ENCODE measurements around the gene PNPLA6. TPM values are rescaled to one million over a fixed set of nuclear protein-coding genes. Genes with fewer than 3 reads are reported as not detected.
"Not testable (repeated sequence)": the region's sequence is repeated elsewhere in the genome, so short reads cannot be mapped to it uniquely, and the experiment has no call there.

Gene PNPLA6
- polyA plus RNA-seq, 3 donors from 2014 or later, result 4.9 to 17.5 (median 9.8) TPM

GRCh38 chr19:7559102-7559501 lies 23.6 kb downstream of the PNPLA6 start:
- H3K27me3 Mint-ChIP-seq (ENCODE audit: low read depth in 3 of 3), result peaks cover 0 to 2% (median 0%) of the 10 kb centered on the region in 3 donors
- peaks cover 13 to 26% (median 23%) of the 10 kb centered on the region in 3 donors for H3K36me3 Mint-ChIP-seq
- H3K4me3 Mint-ChIP-seq, result no peak overlapping the region
- H3K27ac Mint-ChIP-seq, result peak overlapping the region in 1 of 6 donors; percentile 29
- H3K9me3 Mint-ChIP-seq, result no peaks in the 10 kb centered on the region
- no peak for DNase-seq
- H3K4me1 Mint-ChIP-seq, result no peaks in the 10 kb centered on the region

- no peaks in the 10 kb centered on the region for H3K9me3 Mint-ChIP-seq
- DNase-seq, result no peak
- H3K27ac Mint-ChIP-seq, result no peak overlapping the region
- peaks cover 13 to 26% (median 23%) of the 10 kb centered on the region in 3 donors for H3K36me3 Mint-ChIP-seq
- no peak overlapping the region for H3K4me3 Mint-ChIP-seq
- no peaks in the 10 kb centered on the region for H3K4me1 Mint-ChIP-seq
- H3K27me3 Mint-ChIP-seq (ENCODE audit: low read depth in 3 of 3), result peaks cover 0 to 2% (median 0%) of the 10 kb centered on the region in 3 donors
These were observed 24.7 kb downstream of the PNPLA6 start for GRCh38 chr19:7560255-7560654.

- Mint-ChIP-seq H3K36me3 (peaks cover 13 to 24% (median 23%) of the 10 kb centered on the region in 3 donors), H3K9me3 (no peaks in the 10 kb centered on the region), H3K27ac (no peak overlapping the region), H3K27me3 (ENCODE audit: low read depth in 3 of 3) (peaks cover 0 to 2% (median 0%) of the 10 kb centered on the region in 3 donors), H3K4me3 (no peak overlapping the region), H3K4me1 (no peaks in the 10 kb centered on the region)
- no peak for DNase-seq
These were observed 25.8 kb downstream of the PNPLA6 start for GRCh38 chr19:7561325-7561724.

GRCh38 chr19:7562646-7563393 lies 27.3 kb downstream of the PNPLA6 start:
- Mint-ChIP-seq H3K36me3 (peaks cover 11 to 17% (median 16%) of the 10 kb centered on the region in 3 donors), H3K27me3 (ENCODE audit: low read depth in 3 of 3) (peaks cover 0 to 2% (median 0%) of the 10 kb centered on the region in 3 donors), H3K4me3 (no peak overlapping the region), H3K27ac (no peak overlapping the region), H3K4me1 (no peaks in the 10 kb centered on the region), H3K9me3 (no peaks in the 10 kb centered on the region)
- DNase-seq, result no peak

GRCh38 chr19:7564866-7565265 lies 29.3 kb downstream of the PNPLA6 start:
- DNase-seq, result no peak
- no peak overlapping the region for H3K27ac Mint-ChIP-seq

GRCh38 chr19:7565332-7565731 lies 29.8 kb downstream of the PNPLA6 start:
- no peaks in the 10 kb centered on the region for H3K9me3 Mint-ChIP-seq
- DNase-seq, result no peak
- H3K4me3 Mint-ChIP-seq, result no peak overlapping the region
- H3K27me3 Mint-ChIP-seq (ENCODE audit: low read depth in 3 of 3), result peaks cover 0 to 2% (median 0%) of the 10 kb centered on the region in 3 donors
- no peak overlapping the region for H3K27ac Mint-ChIP-seq
- no peaks in the 10 kb centered on the region for H3K4me1 Mint-ChIP-seq
- peaks cover 2 to 4% (median 2%) of the 10 kb centered on the region in 3 donors for H3K36me3 Mint-ChIP-seq

More at GRCh38 chr19:7564866-7565265, 29.3 kb downstream of the PNPLA6 start:
- peaks cover 4 to 7% (median 5%) of the 10 kb centered on the region in 3 donors for H3K36me3 Mint-ChIP-seq
- H3K4me1 Mint-ChIP-seq, result no peaks in the 10 kb centered on the region
- no peak overlapping the region for H3K4me3 Mint-ChIP-seq
- peaks cover 0 to 2% (median 0%) of the 10 kb centered on the region in 3 donors for H3K27me3 Mint-ChIP-seq (ENCODE audit: low read depth in 3 of 3)
- H3K9me3 Mint-ChIP-seq, result no peaks in the 10 kb centered on the region

- Mint-ChIP-seq H3K4me3 (no peak overlapping the region), H3K9me3 (no peaks in the 10 kb centered on the region), H3K36me3 (no peaks in the 10 kb centered on the region), H3K27me3 (ENCODE audit: low read depth in 3 of 3) (peaks cover 0 to 3% (median 0%) of the 10 kb centered on the region in 3 donors), H3K27ac (no peak overlapping the region), H3K4me1 (no peaks in the 10 kb centered on the region)
- DNase-seq, result no peak
These were observed 35.2 kb downstream of the PNPLA6 start for GRCh38 chr19:7570761-7571160.

- DNase-seq, result no peak
- H3K9me3 Mint-ChIP-seq, result no peaks in the 10 kb centered on the region
These were observed 40.0 kb downstream of the PNPLA6 start for GRCh38 chr19:7575434-7576040.

GRCh38 chr19:7577422-7577821 lies 41.9 kb downstream of the PNPLA6 start:
- H3K27ac Mint-ChIP-seq; H3K4me1 Mint-ChIP-seq; DNase-seq; H3K36me3 Mint-ChIP-seq; H3K9me3 Mint-ChIP-seq; H3K27me3 Mint-ChIP-seq (ENCODE audit: low read depth in 3 of 3); H3K4me3 Mint-ChIP-seq: not testable (repeated sequence)

More at GRCh38 chr19:7575434-7576040, 40.0 kb downstream of the PNPLA6 start:
- H3K4me1 Mint-ChIP-seq, result no peaks in the 10 kb centered on the region
- H3K4me3 Mint-ChIP-seq, result no peak overlapping the region
- no peaks in the 10 kb centered on the region for H3K36me3 Mint-ChIP-seq
- H3K27me3 Mint-ChIP-seq (ENCODE audit: low read depth in 3 of 3), result peaks cover 0 to 7% (median 3%) of the 10 kb centered on the region in 3 donors
- H3K27ac Mint-ChIP-seq, result no peak overlapping the region

GRCh38 chr19:7578127-7578526 lies 42.6 kb downstream of the PNPLA6 start:
- Mint-ChIP-seq H3K4me1 (no peaks in the 10 kb centered on the region), H3K36me3 (no peaks in the 10 kb centered on the region), H3K9me3 (no peaks in the 10 kb centered on the region), H3K27ac (no peak overlapping the region), H3K27me3 (ENCODE audit: low read depth in 3 of 3) (peaks cover 3 to 7% (median 3%) of the 10 kb centered on the region in 3 donors), H3K4me3 (no peak overlapping the region)
- no peak for DNase-seq

GRCh38 chr19:7579182-7579581 lies 43.7 kb downstream of the PNPLA6 start:
- Mint-ChIP-seq H3K27ac (peak overlapping the region in 1 of 6 donors; percentile 24), H3K27me3 (ENCODE audit: low read depth in 3 of 3) (peaks cover 3 to 7% (median 3%) of the 10 kb centered on the region in 3 donors), H3K36me3 (no peaks in the 10 kb centered on the region), H3K4me3 (no peak overlapping the region), H3K4me1 (no peaks in the 10 kb centered on the region), H3K9me3 (no peaks in the 10 kb centered on the region)
- no peak for DNase-seq

- Mint-ChIP-seq H3K9me3 (no peaks in the 10 kb centered on the region), H3K4me1 (no peaks in the 10 kb centered on the region), H3K36me3 (no peaks in the 10 kb centered on the region), H3K27ac (no peak overlapping the region), H3K27me3 (ENCODE audit: low read depth in 3 of 3) (peaks cover 3 to 4% (median 3%) of the 10 kb centered on the region in 3 donors), H3K4me3 (no peak overlapping the region)
- DNase-seq, result no peak
These were observed 46.9 kb downstream of the PNPLA6 start for GRCh38 chr19:7582446-7582845.

GRCh38 chr19:7589822-7590221 lies 54.3 kb downstream of the PNPLA6 start:
- Mint-ChIP-seq H3K27me3 (ENCODE audit: low read depth in 3 of 3) (peaks cover 3 to 16% (median 10%) of the 10 kb centered on the region in 3 donors), H3K27ac (no peak overlapping the region), H3K4me3 (no peak overlapping the region), H3K9me3 (no peaks in the 10 kb centered on the region), H3K36me3 (no peaks in the 10 kb centered on the region), H3K4me1 (peaks cover 0 to 2% of the 10 kb centered on the region in 2 donors)
- no peak for DNase-seq

GRCh38 chr19:7590256-7590655 lies 54.7 kb downstream of the PNPLA6 start:
- Mint-ChIP-seq H3K4me1 (peaks cover 4% of the 10 kb centered on the region in 2 donors), H3K4me3 (no peak overlapping the region), H3K27me3 (ENCODE audit: low read depth in 3 of 3) (peaks cover 5 to 16% (median 12%) of the 10 kb centered on the region in 3 donors), H3K27ac (no peak overlapping the region), H3K36me3 (peaks cover 0 to 3% (median 0%) of the 10 kb centered on the region in 3 donors), H3K9me3 (no peaks in the 10 kb centered on the region)
- no peak for DNase-seq

All from immature natural killer cell (primary cell).